ENCODE data around the gene TMEM101. TPM values are rescaled to one million over a fixed set of nuclear protein-coding genes. Genes with fewer than 3 reads are reported as not detected.

The TMEM101 gene
- total and polyA plus RNA-seq, 2 of the 8 experiments (the other 6 are each of a cell fraction or from before 2014, with no cell fraction given) = 16.1 to 44.7 TPM

- no peak for TF ChIP-seq POLR2AphosphoS5 (IDR thresholded peaks at IDR 0.05; ENCODE audit: low read depth, low read length)
- no peak for TF ChIP-seq NANOG (IDR thresholded peaks at IDR 0.05; ENCODE audit: insufficient read depth, low read depth, low read length, poor library complexity, severe bottlenecking)
- TF ChIP-seq SP2 (IDR thresholded peaks at IDR 0.05; ENCODE audit: low read length) = no peak
These were observed 26.5 kb downstream of the TMEM101 start (continued) for GRCh38 chr17:43988301-43988700.

Measured in H1 (cell line).